Mammary epithelial cell (primary cell): ENCODE measurements around the gene YTHDF1.

Experiments used
- EZH2 ChIP-seq: IDR thresholded peaks from 2 replicates; pipeline ENCODE4 v1.6.1; 2012; ENCODE audit warnings: low read length, inconsistent platforms, borderline replicate concordance
- TF ChIP-seq, protein P1 (sequence below), 2 donors: IDR thresholded peaks in 1 of 2; conservative IDR thresholded peaks in 1 of 2; 2 replicates each; pipeline ENCODE4 v1.5.1; 2011 to 2012; ENCODE audit warnings: inconsistent platforms in 2 of 2, low read length in 2 of 2, mild to moderate bottlenecking in 2 of 2, control low read depth in 1 of 2, low read depth in 1 of 2; ENCODE audit not compliant: insufficient read depth in 1 of 2; ENCODE audit errors: extremely low read depth in 1 of 2

DNA sequence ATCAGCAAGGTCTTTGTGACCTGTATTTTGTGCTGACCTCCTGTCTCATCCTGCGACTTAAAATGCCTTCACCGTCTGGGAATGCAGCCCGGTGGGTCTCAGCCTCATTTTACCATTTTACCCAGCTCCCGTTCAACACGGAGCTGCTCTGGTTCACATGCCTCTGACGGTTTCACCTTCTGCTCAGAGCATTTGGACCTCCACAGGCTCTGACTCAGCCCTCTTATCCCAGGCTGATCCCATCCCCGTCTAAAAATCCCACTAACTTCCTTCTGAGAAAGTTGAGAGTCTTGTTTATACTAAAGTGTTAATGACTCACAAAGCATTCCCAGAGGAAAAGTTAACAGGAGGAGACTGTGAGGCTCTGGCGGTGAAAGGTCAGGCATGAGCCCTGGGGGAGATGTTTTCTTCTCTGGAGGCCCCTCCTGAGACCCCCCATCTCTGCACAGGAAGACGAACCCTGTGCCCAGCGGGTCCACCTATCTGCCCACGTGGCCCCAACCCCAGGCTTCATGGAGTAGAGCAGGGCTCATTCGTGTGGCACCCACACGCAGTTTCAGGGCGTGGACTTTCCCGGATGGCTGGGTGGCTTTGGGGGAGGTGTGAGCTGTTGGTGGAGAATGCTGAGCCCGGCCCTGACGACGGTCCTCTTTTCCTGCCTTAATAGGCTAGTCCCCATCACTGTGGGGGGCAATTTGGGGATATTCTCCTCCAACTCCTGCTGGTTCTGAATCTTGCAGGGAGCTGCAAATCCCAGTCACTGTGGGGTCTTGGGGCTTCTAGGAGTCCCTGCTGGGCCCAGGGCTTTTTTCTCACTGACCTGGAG, 16.5 kb upstream of the YTHDF1 start:
- TF ChIP-seq, protein P1, sequence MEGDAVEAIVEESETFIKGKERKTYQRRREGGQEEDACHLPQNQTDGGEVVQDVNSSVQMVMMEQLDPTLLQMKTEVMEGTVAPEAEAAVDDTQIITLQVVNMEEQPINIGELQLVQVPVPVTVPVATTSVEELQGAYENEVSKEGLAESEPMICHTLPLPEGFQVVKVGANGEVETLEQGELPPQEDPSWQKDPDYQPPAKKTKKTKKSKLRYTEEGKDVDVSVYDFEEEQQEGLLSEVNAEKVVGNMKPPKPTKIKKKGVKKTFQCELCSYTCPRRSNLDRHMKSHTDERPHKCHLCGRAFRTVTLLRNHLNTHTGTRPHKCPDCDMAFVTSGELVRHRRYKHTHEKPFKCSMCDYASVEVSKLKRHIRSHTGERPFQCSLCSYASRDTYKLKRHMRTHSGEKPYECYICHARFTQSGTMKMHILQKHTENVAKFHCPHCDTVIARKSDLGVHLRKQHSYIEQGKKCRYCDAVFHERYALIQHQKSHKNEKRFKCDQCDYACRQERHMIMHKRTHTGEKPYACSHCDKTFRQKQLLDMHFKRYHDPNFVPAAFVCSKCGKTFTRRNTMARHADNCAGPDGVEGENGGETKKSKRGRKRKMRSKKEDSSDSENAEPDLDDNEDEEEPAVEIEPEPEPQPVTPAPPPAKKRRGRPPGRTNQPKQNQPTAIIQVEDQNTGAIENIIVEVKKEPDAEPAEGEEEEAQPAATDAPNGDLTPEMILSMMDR (conservative IDR thresholded peaks at IDR 0.05 in 1 of 2, IDR thresholded peaks at IDR 0.05 in 1 of 2; ENCODE audit: extremely low read depth in 1 of 2, insufficient read depth in 1 of 2, low read depth in 1 of 2, low read length in 2 of 2) = no peak
- no peak for TF ChIP-seq EZH2
